Stimulated activated CD4-positive, alpha-beta T cell treated with anti-CD3 and anti-CD28 coated beads, Interleukin-4, amount 100 ng/mL, for 1 hour (primary cell): Measurements from ENCODE around the gene MED23.
A peak's percentile ranks its signal among the peaks of the same experiment; 100 is the strongest.

Source experiments
- DNase-seq: peaks from one replicate; pipeline ENCODE4 v3.0.0-alpha.2; 2020

The MED23 gene, protein sequence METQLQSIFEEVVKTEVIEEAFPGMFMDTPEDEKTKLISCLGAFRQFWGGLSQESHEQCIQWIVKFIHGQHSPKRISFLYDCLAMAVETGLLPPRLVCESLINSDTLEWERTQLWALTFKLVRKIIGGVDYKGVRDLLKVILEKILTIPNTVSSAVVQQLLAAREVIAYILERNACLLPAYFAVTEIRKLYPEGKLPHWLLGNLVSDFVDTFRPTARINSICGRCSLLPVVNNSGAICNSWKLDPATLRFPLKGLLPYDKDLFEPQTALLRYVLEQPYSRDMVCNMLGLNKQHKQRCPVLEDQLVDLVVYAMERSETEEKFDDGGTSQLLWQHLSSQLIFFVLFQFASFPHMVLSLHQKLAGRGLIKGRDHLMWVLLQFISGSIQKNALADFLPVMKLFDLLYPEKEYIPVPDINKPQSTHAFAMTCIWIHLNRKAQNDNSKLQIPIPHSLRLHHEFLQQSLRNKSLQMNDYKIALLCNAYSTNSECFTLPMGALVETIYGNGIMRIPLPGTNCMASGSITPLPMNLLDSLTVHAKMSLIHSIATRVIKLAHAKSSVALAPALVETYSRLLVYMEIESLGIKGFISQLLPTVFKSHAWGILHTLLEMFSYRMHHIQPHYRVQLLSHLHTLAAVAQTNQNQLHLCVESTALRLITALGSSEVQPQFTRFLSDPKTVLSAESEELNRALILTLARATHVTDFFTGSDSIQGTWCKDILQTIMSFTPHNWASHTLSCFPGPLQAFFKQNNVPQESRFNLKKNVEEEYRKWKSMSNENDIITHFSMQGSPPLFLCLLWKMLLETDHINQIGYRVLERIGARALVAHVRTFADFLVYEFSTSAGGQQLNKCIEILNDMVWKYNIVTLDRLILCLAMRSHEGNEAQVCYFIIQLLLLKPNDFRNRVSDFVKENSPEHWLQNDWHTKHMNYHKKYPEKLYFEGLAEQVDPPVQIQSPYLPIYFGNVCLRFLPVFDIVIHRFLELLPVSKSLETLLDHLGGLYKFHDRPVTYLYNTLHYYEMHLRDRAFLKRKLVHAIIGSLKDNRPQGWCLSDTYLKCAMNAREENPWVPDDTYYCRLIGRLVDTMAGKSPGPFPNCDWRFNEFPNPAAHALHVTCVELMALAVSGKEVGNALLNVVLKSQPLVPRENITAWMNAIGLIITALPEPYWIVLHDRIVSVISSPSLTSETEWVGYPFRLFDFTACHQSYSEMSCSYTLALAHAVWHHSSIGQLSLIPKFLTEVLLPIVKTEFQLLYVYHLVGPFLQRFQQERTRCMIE (N-terminal part only)

DNA sequence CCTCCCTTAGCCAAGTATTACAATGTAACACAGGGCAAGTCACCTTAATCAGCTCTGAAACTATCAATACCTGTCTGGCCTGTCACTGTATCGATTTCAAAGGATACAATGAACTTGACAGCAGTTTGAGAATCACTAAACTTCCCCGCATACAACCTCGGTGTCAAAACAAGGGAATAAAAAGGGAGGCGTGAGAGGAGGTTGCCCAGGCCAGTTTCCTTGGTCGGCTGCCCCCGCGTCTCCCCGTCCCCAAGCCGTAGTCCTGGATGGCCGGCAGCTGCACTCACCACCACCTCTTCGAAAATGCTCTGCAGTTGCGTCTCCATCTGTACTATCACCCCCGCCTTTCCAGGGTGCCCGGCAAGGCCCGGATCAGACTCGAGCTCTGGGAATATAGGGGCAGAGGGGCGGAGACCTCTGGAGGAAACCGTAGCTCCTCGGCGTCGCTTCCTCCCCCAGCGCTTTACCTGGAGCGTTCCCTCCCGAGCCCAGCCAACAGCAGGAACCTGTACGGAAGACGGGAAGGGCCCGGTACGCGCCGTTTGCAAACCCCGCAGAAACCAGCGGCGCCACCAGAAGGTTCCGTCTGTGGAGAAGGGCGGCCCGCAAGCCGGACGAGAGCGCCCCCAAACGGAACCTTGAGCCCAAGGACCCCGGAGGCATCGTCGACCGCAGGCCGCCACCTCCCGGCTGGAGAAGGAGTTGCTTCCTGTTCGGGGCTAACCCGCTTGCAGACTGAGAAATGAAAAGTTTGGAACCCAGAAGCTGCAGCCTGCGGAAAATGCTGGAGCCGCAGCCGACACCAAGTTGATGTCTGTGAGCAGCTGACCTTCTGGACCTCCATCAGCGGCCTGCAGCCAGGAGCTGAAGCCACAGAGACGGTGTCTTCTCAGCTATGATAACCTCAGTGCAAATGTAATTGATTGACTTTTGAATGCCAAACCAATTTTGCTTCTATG, at the start of gene MED23:
TSS of gene MED23 (minus strand) at position 519 of the 959 bp plus-strand sequence. CDS start at position 326, 193 bp downstream.
- peak; percentile 97 for DNase-seq

DNA sequence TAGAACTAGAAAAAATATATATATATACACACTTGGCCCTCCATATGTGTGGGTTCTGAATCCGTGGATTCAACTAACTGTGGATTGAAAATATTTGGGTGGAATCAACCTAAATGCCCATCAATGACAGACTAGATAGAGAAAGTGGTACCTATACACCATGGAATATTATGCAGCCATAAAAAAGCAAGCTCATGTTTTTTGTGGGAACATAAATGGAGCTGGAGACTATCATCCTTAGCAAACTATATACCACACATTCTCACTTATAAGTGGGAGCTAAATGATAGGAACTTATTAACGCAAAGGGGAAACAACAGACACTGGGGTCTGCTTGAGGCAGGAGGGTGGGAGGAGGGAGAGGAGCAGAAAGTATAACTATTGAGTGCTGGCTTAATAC, 45.1 kb upstream of the MED23 start:
- no peak for DNase-seq

DNA sequence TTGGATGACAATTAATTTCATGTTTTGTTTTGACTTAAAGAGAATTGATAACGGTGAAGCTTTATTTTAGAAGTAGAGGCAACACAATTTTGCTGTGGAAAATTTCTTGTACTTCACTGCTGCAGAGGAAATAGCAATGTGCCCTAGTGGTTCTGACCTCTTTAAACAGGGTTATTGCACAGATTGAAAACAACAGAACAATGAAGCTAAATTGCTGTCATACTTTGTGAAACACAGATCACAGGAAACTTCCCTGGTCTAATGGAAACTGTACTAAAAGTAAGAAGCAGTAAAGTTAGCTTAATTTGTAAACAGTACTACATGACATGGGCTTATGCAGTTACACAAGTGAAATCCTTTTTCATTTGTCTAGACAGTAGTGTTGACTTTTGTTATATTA, 41.8 kb upstream of the MED23 start:
- no peak for DNase-seq

DNA sequence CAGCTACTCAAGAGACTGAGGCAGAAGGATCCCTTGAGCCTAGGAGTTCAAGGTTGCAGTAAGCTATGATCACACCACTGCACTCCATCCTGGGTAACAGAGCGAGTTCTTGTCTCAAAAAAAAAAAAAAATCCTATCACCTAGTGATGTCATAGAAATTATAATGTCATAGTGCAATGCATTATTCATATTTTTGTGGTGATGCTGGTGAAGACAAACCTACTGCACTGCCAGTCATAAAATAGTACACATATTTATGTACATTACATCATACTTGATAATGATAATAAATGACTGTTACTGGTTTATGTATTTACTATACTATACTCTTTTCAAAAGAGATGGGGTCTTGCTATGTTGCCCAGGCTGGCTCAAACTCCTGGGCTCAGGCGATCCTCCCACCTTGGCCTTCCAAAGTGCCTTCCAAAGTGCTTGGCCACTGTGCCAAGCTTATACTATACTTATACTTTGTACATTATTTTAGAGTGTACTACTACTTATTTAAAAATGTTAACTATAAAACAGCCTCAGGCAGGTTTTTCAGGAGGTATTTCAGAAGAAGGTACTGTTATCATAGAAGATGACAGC, 35.6 kb upstream of the MED23 start:
- no peak for DNase-seq

DNA sequence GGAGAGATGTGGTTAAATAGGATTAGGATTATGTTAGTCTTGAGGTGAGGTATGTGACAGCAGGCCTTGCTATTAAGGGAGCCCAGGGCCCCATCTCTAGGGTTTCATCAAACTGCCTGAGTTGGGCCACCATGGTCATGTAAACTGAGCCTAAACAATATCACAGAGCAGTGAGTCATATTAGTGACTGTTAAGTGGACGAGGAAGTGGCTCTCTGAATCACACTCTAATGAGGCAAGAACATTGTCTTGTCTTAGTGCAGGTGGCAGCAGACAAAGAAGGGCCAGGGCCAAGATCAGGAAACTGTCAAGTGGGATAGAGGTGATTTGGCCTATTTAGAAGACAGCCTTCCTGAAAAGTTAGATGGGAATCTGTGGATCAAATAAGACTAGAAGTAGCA, 32.2 kb upstream of the MED23 start:
- no peak for DNase-seq

DNA sequence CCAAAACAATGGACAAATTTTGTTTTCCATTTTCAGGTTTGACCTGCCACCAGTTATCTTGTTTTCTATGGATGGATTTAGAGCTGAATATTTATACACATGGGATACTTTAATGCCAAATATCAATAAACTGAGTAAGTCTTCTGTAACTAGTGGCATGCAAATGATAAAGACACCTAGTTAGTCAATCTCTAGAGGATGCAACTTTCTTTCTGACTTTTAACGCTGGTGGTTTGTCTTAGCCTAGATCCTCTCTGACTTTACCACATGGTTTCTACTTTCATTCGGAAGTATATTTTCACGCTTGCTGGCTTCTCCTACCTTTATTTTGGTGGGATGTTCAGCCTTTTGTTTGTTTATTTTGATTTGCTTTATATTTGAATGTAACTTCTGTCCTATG, 30.2 kb upstream of the MED23 start:
- no peak for DNase-seq

DNA sequence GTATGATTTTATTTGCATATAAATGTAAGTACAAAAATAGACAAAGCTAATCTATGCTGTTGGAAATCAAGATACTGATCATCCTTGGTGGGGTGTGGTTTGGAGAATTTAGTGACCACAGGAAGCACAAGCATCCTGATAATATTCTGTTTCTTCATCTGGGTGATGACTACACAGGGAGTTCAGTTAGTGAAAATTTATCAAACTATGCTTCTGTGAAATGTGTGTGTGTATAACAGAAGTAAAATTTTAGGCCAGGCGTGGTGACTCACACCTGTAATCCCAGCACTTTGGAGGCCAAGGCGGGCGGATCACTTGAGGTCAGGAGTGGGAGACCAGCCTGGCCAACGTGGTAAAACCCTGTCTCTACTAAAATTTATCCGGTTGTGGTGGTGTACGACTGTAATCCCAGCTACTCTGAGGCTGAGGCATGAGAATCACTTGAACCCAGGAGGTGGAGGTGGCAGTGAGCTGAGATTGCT, 29.6 kb upstream of the MED23 start:
- no peak for DNase-seq

DNA sequence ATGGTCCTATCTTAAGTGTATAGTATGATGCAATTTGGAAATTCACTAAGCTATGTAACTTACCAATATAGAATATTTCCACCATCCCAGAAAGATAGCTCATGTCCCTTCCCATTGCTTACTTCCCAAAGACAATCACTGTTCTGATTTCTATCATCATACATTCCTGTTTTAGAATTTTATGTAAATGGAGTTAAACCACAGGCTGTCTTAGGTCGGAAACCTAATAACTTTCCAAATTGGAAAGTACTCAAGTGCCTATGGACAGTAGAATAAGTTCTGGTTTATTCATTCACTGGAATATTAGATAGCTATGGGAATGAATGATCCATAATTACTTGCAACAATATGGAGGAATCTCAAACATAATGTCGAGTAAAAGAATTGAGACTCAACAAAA, 29.2 kb upstream of the MED23 start:
- no peak for DNase-seq

DNA sequence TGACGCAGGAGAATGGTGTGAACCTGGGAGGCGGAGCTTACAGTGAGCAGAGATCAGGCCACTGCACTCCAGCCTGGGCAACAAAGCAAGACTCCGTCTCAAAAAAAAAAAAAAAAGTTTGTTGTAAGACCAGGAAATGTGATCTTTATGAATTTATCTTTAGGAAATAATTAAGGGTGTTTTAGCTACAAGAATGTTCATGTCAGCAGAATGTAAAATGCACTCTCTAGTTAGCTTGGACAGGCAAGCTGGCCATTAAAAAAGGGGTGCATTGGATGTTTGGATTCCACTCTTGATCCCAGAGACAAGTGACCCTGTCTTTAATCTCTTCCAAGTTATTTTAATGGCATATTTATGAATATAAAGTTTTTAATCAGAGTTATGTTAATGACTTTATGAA, 28.6 kb upstream of the MED23 start:
- no peak for DNase-seq

DNA sequence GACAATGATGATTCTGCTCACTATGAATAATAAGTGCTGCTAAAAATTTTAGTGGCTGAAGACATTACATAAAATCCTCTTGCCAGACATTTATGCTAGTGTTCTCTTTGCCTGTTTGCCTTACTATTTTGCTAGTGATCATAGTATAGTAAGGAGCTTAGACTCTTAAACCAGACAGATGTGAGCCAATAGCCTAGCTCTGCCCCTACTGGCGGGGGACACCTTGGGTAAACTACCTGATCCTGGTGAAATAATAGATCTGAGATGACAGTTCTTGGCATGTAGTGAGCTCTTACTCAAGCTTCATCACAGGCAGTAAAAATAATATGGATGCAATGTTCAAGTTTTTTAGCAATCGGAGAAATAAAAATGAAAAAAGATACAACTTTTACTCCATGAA, 27.9 kb upstream of the MED23 start:
- no peak for DNase-seq

DNA sequence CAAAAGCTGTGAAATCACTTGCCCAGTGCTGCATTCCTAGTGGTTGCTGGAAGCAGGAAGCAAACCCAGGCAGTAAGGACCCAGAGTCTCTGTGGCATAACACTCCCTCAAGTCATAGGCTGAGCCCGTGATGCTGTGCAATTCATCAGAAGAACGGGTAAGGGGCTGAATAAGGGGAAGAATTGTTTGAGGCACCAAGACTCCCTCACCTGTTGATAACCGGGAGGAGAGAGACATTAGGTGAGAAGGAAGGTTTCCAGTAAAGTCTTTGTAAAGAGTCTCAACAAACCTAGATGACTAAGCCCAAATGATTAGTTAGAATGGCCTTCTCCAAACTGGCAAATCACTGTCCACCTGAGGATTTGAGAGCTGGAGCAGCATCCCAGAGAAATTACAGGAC, 27.3 kb upstream of the MED23 start:
- DNase-seq = no peak

DNA sequence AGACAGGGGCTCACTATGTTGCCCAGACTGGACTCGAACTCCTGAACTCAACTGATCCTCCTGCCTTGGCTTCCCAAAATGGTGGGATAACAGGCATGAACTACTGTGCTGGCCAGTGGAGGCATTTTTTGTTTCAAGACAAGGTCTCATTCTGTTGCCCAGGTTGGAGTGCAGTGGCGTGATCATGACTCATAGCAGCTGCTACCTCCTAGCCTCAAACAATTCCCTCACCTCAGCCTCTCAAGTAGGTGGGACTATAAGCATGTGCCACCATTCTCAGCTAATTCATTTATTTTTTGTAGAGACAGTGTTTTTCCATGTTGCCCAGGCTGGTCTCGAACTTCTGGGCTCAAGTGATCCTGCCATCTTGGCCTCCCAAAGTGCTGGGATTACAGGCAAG, 26.3 kb upstream of the MED23 start:
- no peak for DNase-seq

DNA sequence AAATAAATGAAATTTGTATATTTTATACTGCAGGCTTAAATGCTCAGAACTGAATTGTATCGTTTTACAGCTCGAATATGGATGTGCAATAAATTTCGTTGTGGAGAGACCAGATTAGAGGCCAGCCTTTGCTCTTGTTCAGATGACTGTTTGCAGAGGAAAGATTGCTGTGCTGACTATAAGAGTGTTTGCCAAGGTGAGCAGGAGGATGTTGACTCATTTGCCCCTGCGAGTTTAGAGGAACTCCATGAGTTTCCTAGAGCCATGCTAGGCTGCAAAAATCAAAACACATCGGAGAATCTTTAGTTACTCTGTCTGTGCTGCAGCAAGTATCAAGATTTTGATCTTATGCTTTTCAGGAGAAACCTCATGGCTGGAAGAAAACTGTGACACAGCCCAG, 24.4 kb upstream of the MED23 start:
- DNase-seq = no peak

DNA sequence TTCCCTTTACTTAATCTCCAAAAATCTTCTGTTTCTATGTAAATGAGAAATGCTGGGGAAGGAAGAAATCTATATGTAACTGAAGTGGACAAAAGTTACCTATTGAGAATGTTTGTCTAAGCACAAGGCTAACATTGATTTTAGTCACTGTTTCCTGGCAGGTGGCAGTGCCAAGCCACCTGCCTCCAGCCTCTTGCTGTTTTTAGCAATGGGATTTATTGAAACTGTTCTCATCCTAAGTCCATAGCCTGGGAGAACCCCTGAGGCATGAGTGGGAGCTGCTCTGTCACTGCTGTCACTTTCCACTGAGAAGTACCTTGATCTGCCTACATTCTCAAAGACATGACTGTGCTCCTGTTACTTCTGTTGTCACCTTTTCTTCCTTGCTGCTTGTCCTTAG, 23.7 kb upstream of the MED23 start:
- no peak for DNase-seq

DNA sequence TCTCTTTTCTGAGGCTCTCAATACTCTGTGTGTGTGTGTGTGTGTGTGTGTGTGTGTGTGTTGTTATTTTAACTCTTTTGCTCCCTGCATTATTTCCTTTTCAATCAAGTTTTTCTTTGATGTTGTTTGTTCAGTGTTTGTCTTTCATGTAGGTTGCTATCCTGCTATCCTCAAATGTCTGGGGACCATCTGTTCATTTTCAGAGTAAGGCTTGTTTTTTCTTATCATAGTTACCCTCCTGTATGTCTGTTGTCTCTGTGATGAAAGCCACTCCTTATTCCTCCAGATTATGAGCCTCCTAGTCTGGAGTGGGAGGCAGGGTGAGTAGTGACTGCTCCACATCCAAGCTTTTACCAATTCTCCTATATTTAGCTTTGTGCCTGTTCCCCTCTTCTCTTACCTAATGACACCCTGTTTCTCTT, 18.2 kb upstream of the MED23 start:
- no peak for DNase-seq

DNA sequence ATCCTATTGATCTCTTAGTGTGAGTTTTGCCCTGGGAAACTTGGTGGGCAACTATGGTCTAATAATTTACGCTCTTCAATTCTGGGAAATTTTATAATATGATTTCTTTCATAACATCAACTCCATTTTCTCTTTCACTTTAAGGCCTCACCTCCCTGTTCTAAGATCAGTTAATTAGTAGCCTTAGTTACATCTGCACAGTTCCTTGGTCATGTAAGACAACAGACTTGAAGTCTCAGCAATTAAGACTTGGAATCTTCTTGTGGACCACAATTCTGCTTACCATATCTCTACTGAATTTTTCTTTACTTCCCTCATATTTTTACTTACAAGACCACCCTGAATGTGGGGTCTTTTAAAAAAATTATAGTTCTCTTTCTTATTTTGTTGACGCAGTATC, 17.8 kb upstream of the MED23 start:
- DNase-seq = no peak

DNA sequence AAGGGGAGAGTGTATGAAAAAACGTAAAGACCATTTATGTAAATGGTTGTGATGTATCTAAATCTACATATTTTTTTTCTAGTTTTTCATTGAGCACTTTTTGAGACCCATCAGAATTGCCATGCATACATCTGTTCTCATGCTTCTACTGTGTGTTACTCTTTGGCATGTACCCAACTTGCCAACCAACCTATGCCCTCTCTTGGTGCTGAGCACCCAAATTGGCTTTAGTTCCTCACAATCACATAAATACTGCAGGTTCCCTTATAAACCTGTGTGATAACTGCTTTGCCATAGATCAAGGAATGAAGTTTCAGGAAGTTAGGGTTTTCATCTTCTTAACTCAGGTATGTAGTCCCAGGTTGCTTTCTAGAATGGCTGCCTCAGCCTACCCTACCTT, 16.9 kb upstream of the MED23 start:
- no peak for DNase-seq

DNA sequence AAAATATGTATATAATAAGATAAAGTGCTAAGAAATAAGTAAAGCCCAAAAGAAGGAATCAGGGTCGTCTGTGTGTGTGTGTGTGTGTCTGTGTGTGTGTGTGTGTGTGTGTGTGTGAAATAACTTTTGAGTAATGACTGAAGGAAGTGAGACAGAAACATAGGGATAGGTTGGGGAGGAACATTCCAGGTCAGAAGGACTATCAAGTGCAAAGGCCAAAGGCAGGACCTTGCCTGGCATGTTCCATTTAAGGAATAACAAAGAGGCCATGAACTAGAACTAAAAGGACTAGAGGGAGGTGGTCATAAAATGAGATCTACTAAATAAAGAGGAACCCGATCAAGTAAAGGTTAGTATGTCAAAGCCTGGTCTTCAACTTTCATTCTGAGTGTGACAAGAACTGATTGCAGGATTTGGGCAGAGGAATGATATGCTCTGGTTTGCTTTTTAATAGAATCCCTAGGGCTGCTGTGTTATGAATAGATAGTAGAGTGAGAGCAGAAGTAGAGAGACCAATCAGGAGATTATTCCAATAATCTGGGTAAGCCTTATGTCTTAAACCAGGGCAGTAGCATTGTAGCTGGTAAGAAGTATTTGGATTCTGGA, 15.9 kb upstream of the MED23 start:
- DNase-seq = no peak

DNA sequence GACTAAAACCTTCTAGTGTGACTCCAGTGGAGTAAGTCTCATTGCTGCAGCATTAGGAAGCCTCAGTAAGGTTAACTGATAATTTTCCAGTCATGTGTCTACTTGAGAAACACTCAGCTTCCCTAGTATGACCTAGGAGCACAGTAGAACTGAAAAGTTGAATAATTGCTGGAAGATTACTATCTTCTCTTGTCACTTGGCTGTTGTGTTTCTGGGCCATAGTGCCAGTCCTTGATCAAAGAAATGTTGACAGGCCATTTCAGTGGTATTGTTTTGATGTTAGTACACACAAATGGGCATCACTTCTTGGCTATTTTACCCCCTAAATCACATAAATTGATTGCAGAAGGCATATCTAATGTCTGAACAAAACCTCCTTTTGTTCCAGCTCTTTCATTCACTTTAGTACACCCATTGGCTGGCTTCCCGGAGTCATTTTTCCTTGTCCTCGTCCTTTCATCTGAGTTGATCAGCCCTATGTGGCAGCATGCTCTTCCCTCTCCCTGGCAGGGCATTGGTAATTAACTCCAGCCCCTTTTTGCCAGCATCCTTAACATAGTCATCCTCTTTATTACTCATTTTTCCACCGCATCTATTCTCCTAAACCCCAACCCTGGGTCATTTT, 15.1 kb upstream of the MED23 start:
- no peak for DNase-seq

DNA sequence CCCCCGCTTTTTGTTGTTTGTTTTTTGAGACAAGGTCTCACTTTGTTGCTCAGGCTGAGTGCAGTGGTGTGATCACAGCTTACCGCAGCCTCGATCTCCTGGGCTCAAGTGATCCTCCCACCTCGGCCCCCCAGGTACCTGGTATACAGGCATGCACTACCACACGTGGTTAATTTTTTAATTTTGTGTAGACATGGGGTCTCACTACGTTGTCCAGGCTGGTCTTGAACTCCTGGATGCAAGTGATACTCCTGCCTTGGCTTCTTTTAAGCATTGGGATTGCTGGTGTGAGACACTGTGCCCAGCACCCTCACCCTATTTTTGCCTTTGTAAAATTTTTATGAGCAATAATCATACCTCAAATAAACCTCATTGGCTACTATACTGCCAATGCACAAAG, 14.5 kb upstream of the MED23 start:
- DNase-seq = no peak

DNA sequence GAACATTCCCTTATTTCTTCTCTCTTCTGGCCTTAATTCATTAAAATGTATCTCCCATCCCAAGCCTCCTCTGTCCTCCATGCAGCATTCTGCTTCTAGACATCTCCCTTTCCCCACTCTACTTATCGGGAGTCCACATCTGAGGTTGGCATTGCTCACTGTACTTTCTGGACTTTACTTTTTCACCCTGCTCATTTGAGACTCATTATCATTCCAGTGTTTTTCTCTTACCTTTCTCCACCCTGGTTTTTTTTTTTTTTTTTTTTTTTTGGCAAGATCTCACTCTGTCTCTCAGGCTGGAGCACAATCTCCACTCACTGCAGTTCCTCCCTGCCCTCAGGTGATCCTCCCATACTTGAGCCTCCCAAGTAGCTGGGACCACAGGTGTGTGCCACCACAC, 13.5 kb upstream of the MED23 start:
- DNase-seq = no peak
